Natural killer cell (primary cell): ENCODE results near the gene TRAP1. TPM values are rescaled to one million over a fixed set of nuclear protein-coding genes. Genes with fewer than 3 reads are reported as not detected.

ENCODE experiments used
- ATAC-seq, 3 donors: fragments of 150-1000 bp in 2 of 3; fragments of 200-7000 bp in 1 of 3; cut with Tn5 transposase; 1 replicate in 1 of 3; 2 replicates in 2 of 3; pipeline ENCODE4 v1.10.0; 2021; ENCODE audit warnings: mild to moderate bottlenecking in 2 of 3, moderate library complexity in 2 of 3
- DNase-seq, 2 donors: peaks; one replicate each; pipeline versions ENCODE4 v3.0.0 to v3.0.0-alpha.2; 2013 to 2021; ENCODE audit warnings: mixed read lengths in 1 of 2
- H3K27ac ChIP-seq: one replicate; pipeline ENCODE4 v1.5.1; 2013; ENCODE audit warnings: mild to moderate bottlenecking, low read length
- H3K27me3 ChIP-seq: one replicate; pipeline ENCODE4 v1.6.1; 2013; ENCODE audit warnings: low read length; ENCODE audit not compliant: control insufficient read depth, insufficient read depth
- H3K36me3 ChIP-seq: one replicate; pipeline ENCODE4 v1.6.1; 2013; ENCODE audit warnings: low read length; ENCODE audit not compliant: control insufficient read depth, insufficient read depth
- H3K4me1 ChIP-seq: one replicate; pipeline ENCODE4 v1.6.1; 2013; ENCODE audit warnings: low read length; ENCODE audit not compliant: control insufficient read depth, insufficient read depth
- H3K4me3 ChIP-seq: one replicate; pipeline ENCODE4 v1.5.1; 2013; ENCODE audit warnings: low read length
- H3K9me3 ChIP-seq: one replicate; pipeline ENCODE4 v1.6.1; 2013; ENCODE audit warnings: low read length; ENCODE audit not compliant: control insufficient read depth, insufficient read depth
- H3K27ac Mint-ChIP-seq, 2 donors: one replicate each; pipeline ENCODE4 v1.8.0; 2022; ENCODE audit warnings: mild to moderate bottlenecking in 2 of 2, mixed read lengths in 2 of 2, moderate library complexity in 1 of 2
- H3K27me3 Mint-ChIP-seq, 2 donors: one replicate each; pipeline ENCODE4 v1.8.0; 2022; ENCODE audit warnings: low read depth in 2 of 2, mixed read lengths in 2 of 2
- H3K36me3 Mint-ChIP-seq: one replicate; pipeline ENCODE4 v1.8.0; 2022; ENCODE audit warnings: mixed read lengths
- H3K4me1 Mint-ChIP-seq, 2 donors: one replicate each; pipeline ENCODE4 v1.8.0; 2022; ENCODE audit warnings: mixed read lengths in 2 of 2
- H3K4me3 Mint-ChIP-seq: one replicate; pipeline ENCODE4 v1.8.0; 2022; ENCODE audit warnings: mild to moderate bottlenecking, moderate library complexity, mixed read lengths
- H3K9me3 Mint-ChIP-seq, 2 donors: one replicate each; pipeline ENCODE4 v1.8.0; 2022; ENCODE audit warnings: mixed read lengths in 2 of 2
- WGBS: methylation state at CpG from one replicate; pipeline ENCODE4 v1.1.7; 2013; ENCODE audit warnings: missing lambda C conversion rate; ENCODE audit not compliant: insufficient coverage; 5-methylcytosine and 5-hydroxymethylcytosine counted together
- intact Hi-C: fragments of 100-400 bp; cut with micrococcal nuclease; formaldehyde crosslinking; loops from one replicate; pipeline ENCODE4 v1.14.2; 2022
- total RNA-seq, 4 donors: library from RNA; stranded (reverse); fragments of 120-200 nt in 1 of 4; gene quantifications; one replicate each; pipeline versions ENCODE4 v1.2.3 to v1.2.4, GENCODE V29; 2013 to 2022
- TF ChIP-seq, protein P1 (sequence below): fragments of 200-600 bp; IDR thresholded peaks from one replicate; pipeline ENCODE4 v1.8.0; 2022; ENCODE audit warnings: antibody characterized with exemption

TRAP1 gene
- total RNA-seq, 3 donors from 2014 or later (not counting 1 experiment from before 2014, with no cell fraction given): 33.7 to 56.7 (median 54.6) TPM

- Histone ChIP-seq H3K9me3 (no peaks in the 10 kb centered on the region), H3K27me3 (no peaks in the 10 kb centered on the region), H3K4me1 (no peaks in the 10 kb centered on the region), H3K27ac (no peak overlapping the region), H3K4me3 (no peak overlapping the region), H3K36me3 (peaks cover 70% of the 10 kb centered on the region)
- 87% methylated on average over 2 of the region's 4 CpGs for WGBS
- Mint-ChIP-seq H3K27me3 (no peaks in the 10 kb centered on the region), H3K36me3 (no peaks in the 10 kb centered on the region), H3K4me1 (peaks cover 23 to 29% of the 10 kb centered on the region in 2 donors), H3K9me3 (no peaks in the 10 kb centered on the region), H3K4me3 (no peak overlapping the region), H3K27ac (peak overlapping the region; percentile 11 to 58)
- DNase-seq: no peak
- intact Hi-C loops: no loop called here
- TF ChIP-seq, protein P1, sequence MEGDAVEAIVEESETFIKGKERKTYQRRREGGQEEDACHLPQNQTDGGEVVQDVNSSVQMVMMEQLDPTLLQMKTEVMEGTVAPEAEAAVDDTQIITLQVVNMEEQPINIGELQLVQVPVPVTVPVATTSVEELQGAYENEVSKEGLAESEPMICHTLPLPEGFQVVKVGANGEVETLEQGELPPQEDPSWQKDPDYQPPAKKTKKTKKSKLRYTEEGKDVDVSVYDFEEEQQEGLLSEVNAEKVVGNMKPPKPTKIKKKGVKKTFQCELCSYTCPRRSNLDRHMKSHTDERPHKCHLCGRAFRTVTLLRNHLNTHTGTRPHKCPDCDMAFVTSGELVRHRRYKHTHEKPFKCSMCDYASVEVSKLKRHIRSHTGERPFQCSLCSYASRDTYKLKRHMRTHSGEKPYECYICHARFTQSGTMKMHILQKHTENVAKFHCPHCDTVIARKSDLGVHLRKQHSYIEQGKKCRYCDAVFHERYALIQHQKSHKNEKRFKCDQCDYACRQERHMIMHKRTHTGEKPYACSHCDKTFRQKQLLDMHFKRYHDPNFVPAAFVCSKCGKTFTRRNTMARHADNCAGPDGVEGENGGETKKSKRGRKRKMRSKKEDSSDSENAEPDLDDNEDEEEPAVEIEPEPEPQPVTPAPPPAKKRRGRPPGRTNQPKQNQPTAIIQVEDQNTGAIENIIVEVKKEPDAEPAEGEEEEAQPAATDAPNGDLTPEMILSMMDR: no peak
- no peak for ATAC-seq
Measured at GRCh38 chr16:3754081-3754703, 36.9 kb upstream of the TRAP1 start.

GRCh38 chr16:3752984-3753383 is 35.7 kb upstream of the TRAP1 start:
- no peaks in the 10 kb centered on the region for H3K9me3 ChIP-seq
- intact Hi-C loops: no loop called here
- ATAC-seq (no peak), DNase-seq (no peak)
- H3K36me3 Mint-ChIP-seq: no peaks in the 10 kb centered on the region
- WGBS: 98% methylated on average over 15 of the region's 15 CpGs
- no peaks in the 10 kb centered on the region for H3K27me3 ChIP-seq
- TF ChIP-seq, protein P1: no peak
- peaks cover 23 to 29% of the 10 kb centered on the region in 2 donors for H3K4me1 Mint-ChIP-seq
- no peak overlapping the region for H3K4me3 ChIP-seq
- no peaks in the 10 kb centered on the region for H3K9me3 Mint-ChIP-seq
- no peak overlapping the region for H3K27ac Mint-ChIP-seq
- H3K27me3 Mint-ChIP-seq: no peaks in the 10 kb centered on the region
- no peak overlapping the region for H3K27ac ChIP-seq
- H3K4me3 Mint-ChIP-seq: no peak overlapping the region
- peaks cover 75% of the 10 kb centered on the region for H3K36me3 ChIP-seq
- H3K4me1 ChIP-seq: no peaks in the 10 kb centered on the region

- intact Hi-C loops: no loop called here
- Mint-ChIP-seq H3K36me3 (peaks cover 5% of the 10 kb centered on the region), H3K4me3 (no peak overlapping the region), H3K9me3 (no peaks in the 10 kb centered on the region), H3K27me3 (no peaks in the 10 kb centered on the region), H3K4me1 (peaks cover 28 to 34% of the 10 kb centered on the region in 2 donors), H3K27ac (peak overlapping the region; percentile 7 to 70)
- WGBS: 98% methylated on average over 6 of the region's 8 CpGs
- TF ChIP-seq, protein P1: no peak
- Histone ChIP-seq H3K27me3 (no peaks in the 10 kb centered on the region), H3K4me1 (no peaks in the 10 kb centered on the region), H3K36me3 (peaks cover 69% of the 10 kb centered on the region), H3K27ac (no peak overlapping the region), H3K4me3 (no peak overlapping the region), H3K9me3 (no peaks in the 10 kb centered on the region)
- ATAC-seq (no peak), DNase-seq (no peak)
Measured at GRCh38 chr16:3751878-3752277, 34.6 kb upstream of the TRAP1 start.

DNA sequence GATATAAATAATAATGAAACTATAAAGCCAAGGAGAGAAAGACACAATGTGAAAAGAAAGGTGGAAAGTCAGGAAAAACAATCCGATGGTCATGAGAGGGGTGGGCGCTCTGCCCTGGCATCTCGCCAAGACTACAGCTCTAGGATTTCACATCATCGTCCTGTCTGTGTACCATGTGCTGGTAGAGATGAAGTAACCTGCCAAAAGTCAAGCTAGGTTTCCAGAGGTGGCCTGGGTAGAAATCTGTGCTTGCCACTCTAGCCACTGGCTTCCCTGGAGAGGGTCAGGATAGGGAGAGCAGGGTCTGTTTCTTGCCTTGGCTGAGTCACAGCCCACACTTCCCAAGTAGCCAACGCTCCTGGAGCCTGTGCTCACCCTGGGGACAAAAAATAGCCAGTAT is 31.0 kb upstream of the TRAP1 start:
- H3K36me3 Mint-ChIP-seq: peaks cover 7% of the 10 kb centered on the region
- peak overlapping the region; percentile 22 to 29 for H3K27ac Mint-ChIP-seq
- no peak overlapping the region for H3K4me3 Mint-ChIP-seq
- H3K9me3 ChIP-seq: no peaks in the 10 kb centered on the region
- H3K4me1 ChIP-seq: no peaks in the 10 kb centered on the region
- H3K4me3 ChIP-seq: no peak overlapping the region
- TF ChIP-seq, protein P1: no peak
- no peaks in the 10 kb centered on the region for H3K9me3 Mint-ChIP-seq
- no peaks in the 10 kb centered on the region for H3K27me3 Mint-ChIP-seq
- H3K36me3 ChIP-seq: peaks cover 72% of the 10 kb centered on the region
- H3K27ac ChIP-seq: no peak overlapping the region
- no peaks in the 10 kb centered on the region for H3K27me3 ChIP-seq
- WGBS: 98% methylated on average over 5 of the region's 5 CpGs
- H3K4me1 Mint-ChIP-seq: peaks cover 27 to 32% of the 10 kb centered on the region in 2 donors
- ATAC-seq: no peak
- intact Hi-C loops: no loop called here
- DNase-seq: no peak
